ENCODE measurements around the gene RAB43.

RAB43 gene

GRCh38 chr3:129085818-129086217, 35.8 kb downstream of the RAB43 start:
- no peak overlapping the region for H2BK12ac ChIP-seq (ENCODE audit: low read length)
- H3K4me2 ChIP-seq (ENCODE audit: insufficient read depth, low read length, poor library complexity, severe bottlenecking), result no peak overlapping the region
- no peak overlapping the region for H3K27ac ChIP-seq (replicated peaks; ENCODE audit: low read length)
- H3K4ac ChIP-seq (ENCODE audit: low read length), result no peak overlapping the region
- peak overlapping the region; percentile 17 for H3K18ac ChIP-seq (ENCODE audit: low read length)
- no peaks in the 10 kb centered on the region for H3K9me3 ChIP-seq (replicated peaks in 1 of 2; ENCODE audit: control insufficient read depth in 2 of 2, insufficient read depth in 1 of 2, low read depth in 1 of 2, low read length in 2 of 2)
- no peak overlapping the region for H3K23ac ChIP-seq (ENCODE audit: low read depth, low read length, poor library complexity)
- no peak overlapping the region for H2BK120ac ChIP-seq (ENCODE audit: low read depth, low read length)
- no peaks in the 10 kb centered on the region for H3K27me3 ChIP-seq (ENCODE audit: control insufficient read depth in 3 of 3, insufficient read depth in 3 of 3, low read depth in 1 of 3, low read length in 3 of 3)
- H3K79me1 ChIP-seq (ENCODE audit: low read depth, low read length), result no peaks in the 10 kb centered on the region
- no peak overlapping the region for H4K8ac ChIP-seq (ENCODE audit: low read depth, low read length)
- H3K4me1 ChIP-seq (ENCODE audit: control insufficient read depth in 2 of 2, insufficient read depth in 1 of 2, low read depth in 1 of 2, low read length in 2 of 2), result no peaks in the 10 kb centered on the region
- no peak overlapping the region for H2BK5ac ChIP-seq (ENCODE audit: low read length)
- H3K36me3 ChIP-seq (replicated peaks in 1 of 2; ENCODE audit: control insufficient read depth in 2 of 2, insufficient read depth in 2 of 2, low read length in 2 of 2), result no peaks in the 10 kb centered on the region
- H3K14ac ChIP-seq (ENCODE audit: low read length), result no peak overlapping the region
- no peak overlapping the region for H4K91ac ChIP-seq (ENCODE audit: low read depth, low read length, poor library complexity)
- H2BK15ac ChIP-seq (ENCODE audit: low read length), result no peak overlapping the region
- H2AFZ ChIP-seq (ENCODE audit: low read length), result no peak overlapping the region
- no peak overlapping the region for H3K4me3 ChIP-seq (ENCODE audit: low read length in 2 of 2)
- WGBS, 2 donors (ENCODE audit: extremely low coverage in 2 of 2, insufficient read length in 2 of 2, insufficient replicate concordance in 1 of 2), result no CpG with 5 or more reads among the region's 4 CpGs
- no peak overlapping the region for H3K9ac ChIP-seq (ENCODE audit: low read depth, low read length, poor library complexity)
- no peak for DNase-seq (ENCODE audit: low spot score)
- H2AK5ac ChIP-seq (ENCODE audit: low read depth, low read length), result no peak overlapping the region

- Histone ChIP-seq H3K9me3 (replicated peaks in 1 of 2; ENCODE audit: control insufficient read depth in 2 of 2, insufficient read depth in 1 of 2, low read depth in 1 of 2, low read length in 2 of 2) (no peaks in the 10 kb centered on the region), H3K36me3 (replicated peaks in 1 of 2; ENCODE audit: control insufficient read depth in 2 of 2, insufficient read depth in 2 of 2, low read length in 2 of 2) (no peaks in the 10 kb centered on the region), H2BK120ac (ENCODE audit: low read depth, low read length) (no peak overlapping the region), H2AK5ac (ENCODE audit: low read depth, low read length) (no peak overlapping the region), H3K27me3 (ENCODE audit: control insufficient read depth in 3 of 3, insufficient read depth in 3 of 3, low read depth in 1 of 3, low read length in 3 of 3) (no peaks in the 10 kb centered on the region), H4K8ac (ENCODE audit: low read depth, low read length) (no peak overlapping the region), H4K91ac (ENCODE audit: low read depth, low read length, poor library complexity) (no peak overlapping the region), H2BK5ac (ENCODE audit: low read length) (no peak overlapping the region), H3K14ac (ENCODE audit: low read length) (no peak overlapping the region), H3K9ac (ENCODE audit: low read depth, low read length, poor library complexity) (no peak overlapping the region), H3K79me1 (ENCODE audit: low read depth, low read length) (no peaks in the 10 kb centered on the region), H2BK15ac (ENCODE audit: low read length) (peak overlapping the region; percentile 45), H2BK12ac (ENCODE audit: low read length) (no peak overlapping the region), H3K4ac (ENCODE audit: low read length) (no peak overlapping the region), H3K23ac (ENCODE audit: low read depth, low read length, poor library complexity) (no peak overlapping the region), H3K4me2 (ENCODE audit: insufficient read depth, low read length, poor library complexity, severe bottlenecking) (no peak overlapping the region), H3K18ac (ENCODE audit: low read length) (peak overlapping the region; percentile 35), H3K4me3 (ENCODE audit: low read length in 2 of 2) (no peak overlapping the region), H3K4me1 (ENCODE audit: control insufficient read depth in 2 of 2, insufficient read depth in 1 of 2, low read depth in 1 of 2, low read length in 2 of 2) (no peaks in the 10 kb centered on the region), H3K27ac (replicated peaks; ENCODE audit: low read length) (no peak overlapping the region), H2AFZ (ENCODE audit: low read length) (no peak overlapping the region)
- no CpG with 5 or more reads among the region's 12 CpGs for WGBS, 2 donors (ENCODE audit: extremely low coverage in 2 of 2, insufficient read length in 2 of 2, insufficient replicate concordance in 1 of 2)
- no peak for DNase-seq (ENCODE audit: low spot score)
These were observed 36.4 kb downstream of the RAB43 start for GRCh38 chr3:129085165-129085715.

GRCh38 chr3:129084501-129084900, 37.1 kb downstream of the RAB43 start:
- no peak for DNase-seq (ENCODE audit: low spot score)
- Histone ChIP-seq H3K4me3 (ENCODE audit: low read length in 2 of 2) (no peak overlapping the region), H2AK5ac (ENCODE audit: low read depth, low read length) (no peak overlapping the region), H2BK120ac (ENCODE audit: low read depth, low read length) (no peak overlapping the region), H3K4me1 (ENCODE audit: control insufficient read depth in 2 of 2, insufficient read depth in 1 of 2, low read depth in 1 of 2, low read length in 2 of 2) (no peaks in the 10 kb centered on the region), H2BK5ac (ENCODE audit: low read length) (no peak overlapping the region), H3K4me2 (ENCODE audit: insufficient read depth, low read length, poor library complexity, severe bottlenecking) (no peak overlapping the region), H3K9me3 (replicated peaks in 1 of 2; ENCODE audit: control insufficient read depth in 2 of 2, insufficient read depth in 1 of 2, low read depth in 1 of 2, low read length in 2 of 2) (no peaks in the 10 kb centered on the region), H3K4ac (ENCODE audit: low read length) (no peak overlapping the region), H2BK15ac (ENCODE audit: low read length) (no peak overlapping the region), H3K79me1 (ENCODE audit: low read depth, low read length) (no peaks in the 10 kb centered on the region), H2BK12ac (ENCODE audit: low read length) (peak overlapping the region; percentile 58), H3K18ac (ENCODE audit: low read length) (no peak overlapping the region), H3K27me3 (ENCODE audit: control insufficient read depth in 3 of 3, insufficient read depth in 3 of 3, low read depth in 1 of 3, low read length in 3 of 3) (no peaks in the 10 kb centered on the region), H3K27ac (replicated peaks; ENCODE audit: low read length) (no peak overlapping the region), H3K23ac (ENCODE audit: low read depth, low read length, poor library complexity) (no peak overlapping the region), H4K91ac (ENCODE audit: low read depth, low read length, poor library complexity) (no peak overlapping the region), H4K8ac (ENCODE audit: low read depth, low read length) (no peak overlapping the region), H3K36me3 (replicated peaks in 1 of 2; ENCODE audit: control insufficient read depth in 2 of 2, insufficient read depth in 2 of 2, low read length in 2 of 2) (no peaks in the 10 kb centered on the region), H3K14ac (ENCODE audit: low read length) (no peak overlapping the region), H2AFZ (ENCODE audit: low read length) (peak overlapping the region; percentile 24), H3K9ac (ENCODE audit: low read depth, low read length, poor library complexity) (no peak overlapping the region)
- WGBS, 2 donors (ENCODE audit: extremely low coverage in 2 of 2, insufficient read length in 2 of 2, insufficient replicate concordance in 1 of 2), result no CpG with 5 or more reads among the region's 6 CpGs

- H2BK12ac ChIP-seq (ENCODE audit: low read length), result no peak overlapping the region
- H2AK5ac ChIP-seq (ENCODE audit: low read depth, low read length), result no peak overlapping the region
- H3K23ac ChIP-seq (ENCODE audit: low read depth, low read length, poor library complexity), result no peak overlapping the region
- H4K91ac ChIP-seq (ENCODE audit: low read depth, low read length, poor library complexity), result no peak overlapping the region
- H3K27me3 ChIP-seq (ENCODE audit: control insufficient read depth in 3 of 3, insufficient read depth in 3 of 3, low read depth in 1 of 3, low read length in 3 of 3), result no peaks in the 10 kb centered on the region
- H2BK120ac ChIP-seq (ENCODE audit: low read depth, low read length), result no peak overlapping the region
- no peaks in the 10 kb centered on the region for H3K79me1 ChIP-seq (ENCODE audit: low read depth, low read length)
- H2BK15ac ChIP-seq (ENCODE audit: low read length), result no peak overlapping the region
- H3K27ac ChIP-seq (replicated peaks; ENCODE audit: low read length), result no peak overlapping the region
- H3K9ac ChIP-seq (ENCODE audit: low read depth, low read length, poor library complexity), result no peak overlapping the region
- H3K18ac ChIP-seq (ENCODE audit: low read length), result no peak overlapping the region
- H3K14ac ChIP-seq (ENCODE audit: low read length), result no peak overlapping the region
- DNase-seq (ENCODE audit: low spot score), result no peak
- H3K9me3 ChIP-seq (replicated peaks in 1 of 2; ENCODE audit: control insufficient read depth in 2 of 2, insufficient read depth in 1 of 2, low read depth in 1 of 2, low read length in 2 of 2), result no peaks in the 10 kb centered on the region
- no peaks in the 10 kb centered on the region for H3K4me1 ChIP-seq (ENCODE audit: control insufficient read depth in 2 of 2, insufficient read depth in 1 of 2, low read depth in 1 of 2, low read length in 2 of 2)
- no peak overlapping the region for H3K4me2 ChIP-seq (ENCODE audit: insufficient read depth, low read length, poor library complexity, severe bottlenecking)
- WGBS, 2 donors (ENCODE audit: extremely low coverage in 2 of 2, insufficient read length in 2 of 2, insufficient replicate concordance in 1 of 2), result no CpG with 5 or more reads among the region's 9 CpGs
- no peak overlapping the region for H3K4me3 ChIP-seq (ENCODE audit: low read length in 2 of 2)
- H2BK5ac ChIP-seq (ENCODE audit: low read length), result no peak overlapping the region
- no peak overlapping the region for H2AFZ ChIP-seq (ENCODE audit: low read length)
- H3K36me3 ChIP-seq (replicated peaks in 1 of 2; ENCODE audit: control insufficient read depth in 2 of 2, insufficient read depth in 2 of 2, low read length in 2 of 2), result no peaks in the 10 kb centered on the region
- no peak overlapping the region for H4K8ac ChIP-seq (ENCODE audit: low read depth, low read length)
- H3K4ac ChIP-seq (ENCODE audit: low read length), result no peak overlapping the region
These were observed 39.6 kb downstream of the RAB43 start for GRCh38 chr3:129082026-129082425.
